HG02885 (cell line): ENCODE measurements around the gene SLC2A13.
"Not testable (repeated sequence)": the region's sequence is repeated elsewhere in the genome, so short reads cannot be mapped to it uniquely, and the experiment has no call there.

Source experiments
- ATAC-seq: cut with Tn5 transposase; IDR thresholded peaks from one replicate; pipeline ENCODE4 v1.9.1; 2021; ENCODE audit warnings: mild to moderate bottlenecking; ENCODE audit not compliant: unreplicated experiment, poor library complexity

The SLC2A13 gene

GRCh38 chr12:39830852-39831520, 274.9 kb downstream of the SLC2A13 start:
- no peak for ATAC-seq

GRCh38 chr12:39830171-39830570, 275.7 kb downstream of the SLC2A13 start:
- no peak for ATAC-seq

- no peak for ATAC-seq
Observed at GRCh38 chr12:39824505-39825212, 281.2 kb downstream of the SLC2A13 start.

GRCh38 chr12:39816671-39817185, 289.2 kb downstream of the SLC2A13 start:
- no peak for ATAC-seq

- ATAC-seq, result no peak
Observed at GRCh38 chr12:39815746-39816145, 290.1 kb downstream of the SLC2A13 start.

- ATAC-seq, result no peak
Observed at GRCh38 chr12:39814626-39815025, 291.3 kb downstream of the SLC2A13 start.

GRCh38 chr12:39813776-39814175, 292.1 kb downstream of the SLC2A13 start:
- no peak for ATAC-seq

- ATAC-seq, result not testable (repeated sequence)
Observed at GRCh38 chr12:39812456-39812855, 293.4 kb downstream of the SLC2A13 start.

GRCh38 chr12:39807043-39807442, 298.8 kb downstream of the SLC2A13 start:
- peak; percentile 81 for ATAC-seq

GRCh38 chr12:39805651-39806050, 300.2 kb downstream of the SLC2A13 start:
- ATAC-seq, result no peak

GRCh38 chr12:39804898-39805297, 301.0 kb downstream of the SLC2A13 start:
- no peak for ATAC-seq

GRCh38 chr12:39804479-39804878, 301.4 kb downstream of the SLC2A13 start:
- ATAC-seq, result no peak

- no peak for ATAC-seq
Observed at GRCh38 chr12:39803151-39803550, 302.7 kb downstream of the SLC2A13 start.

GRCh38 chr12:39798977-39799376, 306.9 kb downstream of the SLC2A13 start:
- no peak for ATAC-seq

GRCh38 chr12:39798429-39798828, 307.5 kb downstream of the SLC2A13 start:
- no peak for ATAC-seq

- ATAC-seq, result no peak
Observed at GRCh38 chr12:39795481-39795880, 310.4 kb downstream of the SLC2A13 start.

GRCh38 chr12:39792938-39793337, 312.9 kb downstream of the SLC2A13 start:
- no peak for ATAC-seq

- no peak for ATAC-seq
Observed at GRCh38 chr12:39788239-39788638, 317.6 kb downstream of the SLC2A13 start.

GRCh38 chr12:39785814-39786213, 320.1 kb downstream of the SLC2A13 start:
- not testable (repeated sequence) for ATAC-seq

GRCh38 chr12:39782026-39782545, 323.8 kb downstream of the SLC2A13 start:
- no peak for ATAC-seq

- ATAC-seq, result no peak
Observed at GRCh38 chr12:39780913-39781446, 324.9 kb downstream of the SLC2A13 start.
